ENCODE data around the gene SLC7A4. TPM values are rescaled to one million over a fixed set of nuclear protein-coding genes. Genes with fewer than 3 reads are reported as not detected.

Gene SLC7A4
- polyA plus RNA-seq, 1 experiment = 0.29 TPM

- Histone ChIP-seq H3K36me3 (ENCODE audit: control insufficient read depth, insufficient read depth, low read length) (peaks cover 27% of the 10 kb centered on the region), H3K4me3 (ENCODE audit: low read depth, low read length) (no peak overlapping the region), H3K27me3 (ENCODE audit: control insufficient read depth, insufficient read depth, low read length) (no peaks in the 10 kb centered on the region)
- DNase-seq (ENCODE audit: low read depth) = no peak
- TF ChIP-seq CTCF (IDR thresholded peaks at IDR 0.05; ENCODE audit: insufficient read depth, low read depth, low read length) = no peak
- ChIA-PET POLR2A (no interaction called here), CTCF (interaction anchor here (0.6 kb wide), 1 partner anchor 12 kb away, joined by 3 read pairs; no protein-coding TSS in a partner anchor)
These were observed 45.0 kb downstream of the SLC7A4 start for GRCh38 chr22:20987375-20987774.

GRCh38 chr22:20986365-20986764 lies 46.0 kb downstream of the SLC7A4 start:
- POLR2A ChIA-PET = no interaction called here
- Histone ChIP-seq H3K4me3 (ENCODE audit: low read depth, low read length) (no peak overlapping the region), H3K27me3 (ENCODE audit: control insufficient read depth, insufficient read depth, low read length) (no peaks in the 10 kb centered on the region), H3K36me3 (ENCODE audit: control insufficient read depth, insufficient read depth, low read length) (peaks cover 19% of the 10 kb centered on the region)
- no peak for DNase-seq (ENCODE audit: low read depth)
- CTCF ChIA-PET = no interaction called here
- no peak for TF ChIP-seq CTCF (IDR thresholded peaks at IDR 0.05; ENCODE audit: insufficient read depth, low read depth, low read length)

GRCh38 chr22:20985720-20986119 lies 46.6 kb downstream of the SLC7A4 start:
- no peak overlapping the region for H3K4me3 ChIP-seq (ENCODE audit: low read depth, low read length)
- POLR2A ChIA-PET = no interaction called here
- H3K27me3 ChIP-seq (ENCODE audit: control insufficient read depth, insufficient read depth, low read length) = no peaks in the 10 kb centered on the region
- TF ChIP-seq CTCF (IDR thresholded peaks at IDR 0.05; ENCODE audit: insufficient read depth, low read depth, low read length) = no peak
- DNase-seq (ENCODE audit: low read depth) = no peak
- CTCF ChIA-PET = no interaction called here
- peaks cover 16% of the 10 kb centered on the region for H3K36me3 ChIP-seq (ENCODE audit: control insufficient read depth, insufficient read depth, low read length)

- TF ChIP-seq CTCF (IDR thresholded peaks at IDR 0.05; ENCODE audit: insufficient read depth, low read depth, low read length) = no peak
- CTCF ChIA-PET = interaction anchor here (0.7 to 1.6 kb wide), 3 partner anchors 9 to 179 kb away, joined by 3 read pairs; no protein-coding TSS in a partner anchor
- Histone ChIP-seq H3K4me3 (ENCODE audit: low read depth, low read length) (peak overlapping the region; percentile 78), H3K27me3 (ENCODE audit: control insufficient read depth, insufficient read depth, low read length) (no peaks in the 10 kb centered on the region; the same call in 1 of the 2 replicates), H3K36me3 (ENCODE audit: control insufficient read depth, insufficient read depth, low read length) (peaks cover 13% of the 10 kb centered on the region)
- DNase-seq (ENCODE audit: low read depth) = no peak
- POLR2A ChIA-PET = interaction anchor here (0.5 kb wide), 1 partner anchor 52 kb away, joined by 3 read pairs; no protein-coding TSS in a partner anchor
These were observed 49.1 kb downstream of the SLC7A4 start for GRCh38 chr22:20983081-20983771.

GRCh38 chr22:20982563-20982882 lies 49.8 kb downstream of the SLC7A4 start:
- Histone ChIP-seq H3K4me3 (ENCODE audit: low read depth, low read length) (peak overlapping the region; percentile 78), H3K27me3 (ENCODE audit: control insufficient read depth, insufficient read depth, low read length) (no peaks in the 10 kb centered on the region; the same call in 1 of the 2 replicates), H3K36me3 (ENCODE audit: control insufficient read depth, insufficient read depth, low read length) (peaks cover 12% of the 10 kb centered on the region)
- no peak for DNase-seq (ENCODE audit: low read depth)
- CTCF ChIA-PET = interaction anchor here (0.6 to 2.5 kb wide), 15 partner anchors 8 to 178 kb away, joined by 3 to 8 read pairs (median 4); partner anchors contain the start of gene THAP7
- no peak for TF ChIP-seq CTCF (IDR thresholded peaks at IDR 0.05; ENCODE audit: insufficient read depth, low read depth, low read length)
- POLR2A ChIA-PET = interaction anchor here (0.5 kb wide), 2 partner anchors 52 to 57 kb away, joined by 3 read pairs; no protein-coding TSS in a partner anchor
